Hematopoietic multipotent progenitor cell treated with erythropoietin and hydrocortisone succinate and interleukin-3 and kit ligand, for 15 days (in vitro differentiated cells): ENCODE results near the gene FAM221A.
"Not testable (repeated sequence)": the region's sequence is repeated elsewhere in the genome, so short reads cannot be mapped to it uniquely, and the experiment has no call there.

Source experiments
- DNase-seq: peaks from one replicate; pipeline ENCODE4 v3.0.0-alpha.2; 2015; ENCODE audit warnings: low spot score

FAM221A gene

DNA sequence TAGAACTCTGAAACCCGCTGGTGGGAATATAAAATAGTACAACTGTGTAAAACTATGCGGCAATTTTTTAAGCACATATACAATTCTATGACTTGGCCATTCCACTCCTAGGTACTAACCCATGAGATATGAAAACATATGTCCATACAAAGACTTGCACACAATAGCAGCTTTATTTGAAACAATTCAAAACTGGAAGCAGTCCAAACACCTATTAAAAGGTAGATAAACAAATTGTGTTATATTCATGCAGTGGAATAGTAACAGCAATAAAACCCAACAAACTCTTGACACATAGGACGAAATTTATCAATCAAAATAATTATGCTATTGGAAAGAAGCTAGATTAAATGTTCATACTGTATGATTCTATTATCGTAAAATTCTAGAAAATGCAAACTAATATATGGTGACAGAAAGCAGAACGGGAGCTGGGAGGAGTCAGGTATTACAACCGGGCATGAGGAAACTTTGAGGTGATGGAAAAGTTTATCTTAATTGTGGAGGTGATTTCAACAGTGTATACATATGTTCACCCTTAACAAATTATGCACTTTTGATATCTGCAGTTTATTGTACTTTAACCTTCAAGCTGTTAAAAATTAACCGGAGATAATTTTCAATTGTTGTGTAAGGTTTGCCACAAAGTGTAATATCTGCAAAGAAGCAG, 29.2 kb downstream of the FAM221A start:
- no peak for DNase-seq

- no peak for DNase-seq
Observed at GRCh38 chr7:23710000-23710399, 30.0 kb downstream of the FAM221A start, which contains the start of gene STK31. TSS of gene STK31 (plus strand) at chr7:23710219. CDS start at chr7:23710286, 67 bp downstream.

GRCh38 chr7:23712368-23713284, 32.6 kb downstream of the FAM221A start:
- DNase-seq: peak; percentile 43

DNA sequence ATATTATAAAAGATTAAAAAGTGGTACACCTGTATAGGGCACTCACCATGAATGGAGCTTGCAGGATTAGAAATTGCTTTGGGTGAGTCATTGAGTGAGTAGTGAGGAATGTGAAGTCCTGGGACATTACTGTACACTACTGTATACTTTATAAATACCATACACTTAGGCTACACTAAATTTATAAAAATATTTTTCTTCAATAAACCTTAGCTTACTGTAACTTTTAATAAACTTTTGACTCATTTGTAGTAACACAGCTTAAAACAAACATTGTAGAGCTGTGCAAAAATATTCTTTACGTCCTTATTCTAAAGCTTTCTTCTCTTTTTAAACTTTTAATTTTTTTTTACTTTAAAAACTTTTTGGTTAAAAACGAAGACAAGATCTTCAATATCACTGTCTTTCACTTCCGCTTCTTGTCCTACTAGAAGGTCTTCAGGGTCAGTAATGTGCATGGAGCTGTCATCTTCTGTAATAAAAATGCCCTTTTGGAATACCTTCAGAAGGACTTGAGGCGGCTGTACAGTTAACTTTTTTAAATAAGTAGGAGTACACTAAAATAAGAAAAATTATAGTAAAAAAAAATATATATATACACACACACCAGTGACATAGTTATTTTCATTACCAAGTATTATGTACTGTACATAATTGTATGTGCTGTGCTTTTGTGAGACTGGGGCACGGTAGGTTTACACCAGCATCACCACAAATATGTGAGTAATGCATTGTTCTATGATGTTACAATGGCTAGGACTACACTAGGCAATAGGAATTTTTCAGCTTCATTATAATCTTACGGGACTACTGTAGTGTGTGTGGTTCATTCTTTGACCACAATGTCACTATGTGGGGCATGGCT, 33.5 kb downstream of the FAM221A start:
- DNase-seq: no peak

- no peak for DNase-seq
Observed at GRCh38 chr7:23714150-23714464, 34.1 kb downstream of the FAM221A start.

DNA sequence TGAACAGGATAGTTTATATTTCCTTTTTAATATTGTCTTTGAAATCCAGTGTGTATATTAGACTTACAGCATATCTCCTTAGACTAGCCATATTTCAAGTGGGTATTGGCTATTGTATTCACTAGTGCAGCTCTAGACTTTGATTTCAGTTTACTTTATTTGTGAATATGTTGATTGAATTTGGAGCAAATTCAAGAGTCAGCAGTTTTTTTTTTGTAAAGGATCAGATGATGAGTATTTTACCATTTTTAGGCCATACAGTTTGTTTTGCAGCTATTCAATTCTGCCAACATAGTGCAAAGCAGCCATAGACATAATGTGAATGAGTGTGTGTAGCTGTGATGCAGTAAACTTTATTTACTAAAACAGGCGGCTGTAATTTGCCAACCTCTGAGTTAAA, 34.6 kb downstream of the FAM221A start:
- DNase-seq: no peak

DNA sequence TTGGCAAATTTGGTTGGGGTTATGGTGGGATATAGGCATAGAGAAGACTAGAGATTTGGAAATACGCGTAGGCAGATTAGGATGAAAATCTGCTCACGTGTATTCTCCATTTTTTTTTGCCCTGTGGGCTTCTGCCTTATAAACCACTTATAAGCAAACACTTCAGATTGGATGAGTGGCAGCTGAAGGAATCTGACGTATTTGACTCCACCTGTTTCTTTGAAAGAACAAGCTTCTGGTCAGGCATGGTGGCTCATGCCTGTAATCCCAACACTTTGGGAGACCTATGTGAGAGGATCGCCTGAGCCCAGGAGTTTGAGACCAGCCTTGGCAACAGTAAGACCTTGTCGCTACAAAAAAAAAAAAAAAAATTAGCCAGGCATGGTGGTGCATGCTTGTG, 35.1 kb downstream of the FAM221A start:
- no peak for DNase-seq

GRCh38 chr7:23717788-23718187, 37.8 kb downstream of the FAM221A start:
- no peak for DNase-seq

GRCh38 chr7:23721456-23721855, 41.5 kb downstream of the FAM221A start:
- DNase-seq: no peak

GRCh38 chr7:23722587-23723216, 42.7 kb downstream of the FAM221A start:
- DNase-seq: not testable (repeated sequence)

DNA sequence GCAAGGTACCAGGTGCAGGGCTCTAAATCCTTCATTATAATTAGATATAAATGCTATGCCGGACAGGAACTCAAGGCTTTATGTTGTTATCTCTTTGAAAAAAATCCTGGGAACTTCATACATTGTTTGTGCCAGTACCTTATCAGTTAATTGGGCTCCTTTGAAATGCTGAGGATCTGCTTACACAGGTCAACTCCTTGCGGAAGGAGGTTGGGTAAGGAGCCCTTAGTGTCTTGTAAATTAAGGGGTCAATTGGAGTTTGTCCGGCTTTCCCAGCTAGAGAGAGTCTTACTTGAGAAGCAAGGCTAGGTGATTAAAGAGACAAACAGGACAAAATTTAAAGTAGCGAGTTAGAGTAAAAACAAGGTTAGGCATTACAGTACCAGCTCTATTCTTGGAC, 44.1 kb downstream of the FAM221A start:
- not testable (repeated sequence) for DNase-seq

GRCh38 chr7:23742051-23742450, 62.1 kb downstream of the FAM221A start:
- DNase-seq: no peak

DNA sequence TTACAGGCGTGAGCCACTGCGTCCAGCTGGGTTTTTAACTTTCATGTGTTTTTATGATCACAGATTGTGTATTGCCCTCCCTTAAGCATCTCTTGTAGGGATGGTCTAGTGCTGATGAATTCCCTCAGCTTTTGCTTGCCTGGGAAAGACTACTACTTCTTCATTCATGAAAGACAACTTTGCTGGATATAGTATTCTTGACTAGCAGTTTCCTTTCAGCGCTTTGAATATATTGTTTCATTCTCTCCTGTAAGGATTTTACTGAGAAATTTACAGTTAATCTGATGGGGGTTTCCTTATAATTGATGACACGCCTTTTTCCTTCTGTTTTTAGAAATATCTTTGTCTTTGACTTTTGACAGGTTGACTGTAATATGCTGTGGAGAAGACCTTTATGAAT, 63.2 kb downstream of the FAM221A start:
- no peak for DNase-seq

DNA sequence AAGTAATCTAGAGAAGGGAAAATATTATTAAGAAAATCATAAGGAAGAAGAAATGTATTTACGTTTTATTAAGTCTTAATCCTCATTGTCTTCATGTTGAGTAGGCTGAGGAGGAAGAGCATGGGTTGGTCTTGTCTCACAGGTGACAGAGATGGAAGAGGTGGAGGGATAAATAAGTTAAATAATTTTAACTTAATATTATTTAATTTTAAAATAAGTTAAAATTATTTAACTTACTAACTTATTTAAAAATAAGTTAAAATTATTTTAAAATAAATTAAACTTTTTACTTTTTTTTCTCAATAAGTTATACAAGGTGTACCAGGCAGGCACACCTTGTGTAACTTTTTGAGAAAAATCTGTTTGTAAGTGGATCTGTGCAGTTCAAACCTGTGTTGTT, 66.6 kb downstream of the FAM221A start:
- DNase-seq: no peak

DNA sequence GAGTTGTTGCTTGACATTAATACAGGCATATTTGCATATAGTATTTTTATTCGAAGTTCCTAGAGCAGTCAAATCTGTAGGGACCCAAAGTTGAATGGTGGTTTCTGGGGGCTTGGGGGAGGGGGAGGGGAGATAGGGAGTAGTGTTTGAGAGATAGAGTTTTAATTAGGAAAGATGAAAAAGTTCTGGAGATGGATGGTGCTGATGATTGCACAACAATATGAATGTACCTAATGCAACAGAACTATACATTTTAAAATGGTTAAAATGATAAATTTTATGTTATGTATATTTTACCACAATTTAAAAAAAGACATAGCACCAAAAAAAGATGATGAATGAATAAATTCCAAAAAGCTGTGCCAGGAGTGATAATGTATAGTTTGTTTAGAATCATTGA, 71.9 kb downstream of the FAM221A start:
- no peak for DNase-seq
